ENCODE results near the gene CFAP90. TPM values are rescaled to one million over a fixed set of nuclear protein-coding genes. Genes with fewer than 3 reads are reported as not detected.

CFAP90 gene
- total RNA-seq, 2 experiments from 2014 or later, result not detected

GRCh38 chr5:7848296-7848695, 2.6 kb downstream of the CFAP90 start:
- intact Hi-C loops (cut with micrococcal nuclease), result no loop called here
- Mint-ChIP-seq H3K4me3 (no peak overlapping the region), H3K36me3 (no peaks in the 10 kb centered on the region), H3K27ac (no peak overlapping the region), H3K4me1 (ENCODE audit: low read depth) (peaks cover 18% of the 10 kb centered on the region), H3K27me3 (peaks cover 29% of the 10 kb centered on the region), H3K9me3 (peaks cover 2% of the 10 kb centered on the region)
- ChIA-PET CTCF (no interaction called here), POLR2A (no interaction called here)
- DNase-seq, result no peak

- DNase-seq, result no peak
- CTCF ChIA-PET, result no interaction called here
- intact Hi-C loops (cut with micrococcal nuclease), result no loop called here
- Mint-ChIP-seq H3K27ac (no peak overlapping the region), H3K4me1 (ENCODE audit: low read depth) (peaks cover 5% of the 10 kb centered on the region), H3K36me3 (no peaks in the 10 kb centered on the region), H3K4me3 (no peak overlapping the region), H3K9me3 (no peaks in the 10 kb centered on the region), H3K27me3 (peaks cover 33% of the 10 kb centered on the region)
- POLR2A ChIA-PET, result no interaction called here
Observed at GRCh38 chr5:7846327-7846726, 4.6 kb downstream of the CFAP90 start.

GRCh38 chr5:7845557-7845956, 5.4 kb downstream of the CFAP90 start:
- Mint-ChIP-seq H3K4me1 (ENCODE audit: low read depth) (peaks cover 3% of the 10 kb centered on the region), H3K27me3 (peaks cover 37% of the 10 kb centered on the region), H3K36me3 (no peaks in the 10 kb centered on the region), H3K4me3 (no peak overlapping the region), H3K9me3 (no peaks in the 10 kb centered on the region), H3K27ac (no peak overlapping the region)
- DNase-seq, result no peak
- intact Hi-C loops (cut with micrococcal nuclease), result no loop called here
- ChIA-PET CTCF (no interaction called here), POLR2A (no interaction called here)

GRCh38 chr5:7844901-7845300, 6.0 kb downstream of the CFAP90 start:
- Mint-ChIP-seq H3K36me3 (no peaks in the 10 kb centered on the region), H3K4me1 (ENCODE audit: low read depth) (peaks cover 3% of the 10 kb centered on the region), H3K27me3 (peaks cover 35% of the 10 kb centered on the region), H3K4me3 (no peak overlapping the region), H3K27ac (no peak overlapping the region), H3K9me3 (no peaks in the 10 kb centered on the region)
- CTCF ChIA-PET, result no interaction called here
- no peak for DNase-seq
- POLR2A ChIA-PET, result no interaction called here
- intact Hi-C loops (cut with micrococcal nuclease), result no loop called here

GRCh38 chr5:7842531-7842930, 8.4 kb downstream of the CFAP90 start:
- Mint-ChIP-seq H3K9me3 (no peaks in the 10 kb centered on the region), H3K4me1 (ENCODE audit: low read depth) (no peaks in the 10 kb centered on the region), H3K27me3 (peaks cover 28% of the 10 kb centered on the region), H3K36me3 (no peaks in the 10 kb centered on the region), H3K4me3 (no peak overlapping the region), H3K27ac (no peak overlapping the region)
- ChIA-PET POLR2A (no interaction called here), CTCF (no interaction called here)
- intact Hi-C loops (cut with micrococcal nuclease), result no loop called here
- DNase-seq, result no peak

- no peak for DNase-seq
- H3K4me3 Mint-ChIP-seq, result no peak overlapping the region
- POLR2A ChIA-PET, result no interaction called here
- H3K9me3 Mint-ChIP-seq, result no peaks in the 10 kb centered on the region
- intact Hi-C loops (cut with micrococcal nuclease), result no loop called here
- H3K27ac Mint-ChIP-seq, result no peak overlapping the region
- no peaks in the 10 kb centered on the region for H3K36me3 Mint-ChIP-seq
- no peaks in the 10 kb centered on the region for H3K4me1 Mint-ChIP-seq (ENCODE audit: low read depth)
- H3K27me3 Mint-ChIP-seq, result peaks cover 18% of the 10 kb centered on the region
- CTCF ChIA-PET, result no interaction called here
Observed at GRCh38 chr5:7837403-7837802, 13.5 kb downstream of the CFAP90 start.

- Mint-ChIP-seq H3K4me3 (no peak overlapping the region), H3K9me3 (no peaks in the 10 kb centered on the region), H3K27ac (no peak overlapping the region), H3K4me1 (ENCODE audit: low read depth) (no peaks in the 10 kb centered on the region), H3K36me3 (no peaks in the 10 kb centered on the region), H3K27me3 (peaks cover 14% of the 10 kb centered on the region)
- CTCF ChIA-PET, result interaction anchor here (2.0 kb wide), 1 partner anchor 19 kb away, joined by 7 read pairs; no protein-coding TSS in a partner anchor
- no peak for DNase-seq
- POLR2A ChIA-PET, result no interaction called here
- intact Hi-C loops (cut with micrococcal nuclease), result no loop called here
Observed at GRCh38 chr5:7834982-7835381, 16.0 kb downstream of the CFAP90 start.

- intact Hi-C loops (cut with micrococcal nuclease), result no loop called here
- H3K9me3 Mint-ChIP-seq, result no peaks in the 10 kb centered on the region
- H3K4me3 Mint-ChIP-seq, result no peak overlapping the region
- no peak for DNase-seq
- peaks cover 9% of the 10 kb centered on the region for H3K27me3 Mint-ChIP-seq
- no peak overlapping the region for H3K27ac Mint-ChIP-seq
- ChIA-PET CTCF (interaction anchor here (1.6 kb wide), 1 partner anchor 12 kb away, joined by 6 read pairs; no protein-coding TSS in a partner anchor), POLR2A (no interaction called here)
- no peaks in the 10 kb centered on the region for H3K4me1 Mint-ChIP-seq (ENCODE audit: low read depth)
- H3K36me3 Mint-ChIP-seq, result no peaks in the 10 kb centered on the region
Observed at GRCh38 chr5:7828269-7828668, 22.7 kb downstream of the CFAP90 start.

GRCh38 chr5:7827610-7828009, 23.3 kb downstream of the CFAP90 start:
- no peak overlapping the region for H3K27ac Mint-ChIP-seq
- peaks cover 11% of the 10 kb centered on the region for H3K27me3 Mint-ChIP-seq
- no peak for DNase-seq
- intact Hi-C loops (cut with micrococcal nuclease), result no loop called here
- no peaks in the 10 kb centered on the region for H3K9me3 Mint-ChIP-seq
- ChIA-PET POLR2A (no interaction called here), CTCF (interaction anchor here (1.6 kb wide), 1 partner anchor 11 kb away, joined by 6 read pairs; no protein-coding TSS in a partner anchor)
- no peaks in the 10 kb centered on the region for H3K4me1 Mint-ChIP-seq (ENCODE audit: low read depth)
- no peaks in the 10 kb centered on the region for H3K36me3 Mint-ChIP-seq
- H3K4me3 Mint-ChIP-seq, result no peak overlapping the region

- Mint-ChIP-seq H3K4me1 (ENCODE audit: low read depth) (no peaks in the 10 kb centered on the region), H3K27ac (no peak overlapping the region), H3K27me3 (peaks cover 17% of the 10 kb centered on the region), H3K4me3 (no peak overlapping the region), H3K9me3 (no peaks in the 10 kb centered on the region), H3K36me3 (no peaks in the 10 kb centered on the region)
- intact Hi-C loops (cut with micrococcal nuclease), result no loop called here
- CTCF ChIA-PET, result no interaction called here
- POLR2A ChIA-PET, result no interaction called here
- no peak for DNase-seq
Observed at GRCh38 chr5:7825630-7826029, 25.3 kb downstream of the CFAP90 start.

- CTCF ChIA-PET, result no interaction called here
- peaks cover 17% of the 10 kb centered on the region for H3K27me3 Mint-ChIP-seq
- no peaks in the 10 kb centered on the region for H3K4me1 Mint-ChIP-seq (ENCODE audit: low read depth)
- POLR2A ChIA-PET, result no interaction called here
- no peak for DNase-seq
- H3K4me3 Mint-ChIP-seq, result no peak overlapping the region
- intact Hi-C loops (cut with micrococcal nuclease), result no loop called here
- H3K27ac Mint-ChIP-seq, result no peak overlapping the region
- no peaks in the 10 kb centered on the region for H3K36me3 Mint-ChIP-seq
- no peaks in the 10 kb centered on the region for H3K9me3 Mint-ChIP-seq
Observed at GRCh38 chr5:7824995-7825394, 25.9 kb downstream of the CFAP90 start.

GRCh38 chr5:7823594-7823993, 27.3 kb downstream of the CFAP90 start:
- Mint-ChIP-seq H3K27me3 (peaks cover 17% of the 10 kb centered on the region), H3K9me3 (no peaks in the 10 kb centered on the region), H3K4me1 (ENCODE audit: low read depth) (no peaks in the 10 kb centered on the region), H3K27ac (no peak overlapping the region), H3K4me3 (no peak overlapping the region), H3K36me3 (no peaks in the 10 kb centered on the region)
- intact Hi-C loops (cut with micrococcal nuclease), result no loop called here
- CTCF ChIA-PET, result no interaction called here
- no peak for DNase-seq
- POLR2A ChIA-PET, result no interaction called here

GRCh38 chr5:7822449-7822848, 28.5 kb downstream of the CFAP90 start:
- POLR2A ChIA-PET, result no interaction called here
- H3K4me1 Mint-ChIP-seq (ENCODE audit: low read depth), result no peaks in the 10 kb centered on the region
- peaks cover 17% of the 10 kb centered on the region for H3K27me3 Mint-ChIP-seq
- CTCF ChIA-PET, result no interaction called here
- no peak overlapping the region for H3K27ac Mint-ChIP-seq
- no peak for DNase-seq
- intact Hi-C loops (cut with micrococcal nuclease), result no loop called here
- H3K36me3 Mint-ChIP-seq, result no peaks in the 10 kb centered on the region
- H3K9me3 Mint-ChIP-seq, result no peaks in the 10 kb centered on the region
- no peak overlapping the region for H3K4me3 Mint-ChIP-seq

GRCh38 chr5:7816535-7816901, 34.4 kb downstream of the CFAP90 start:
- peaks cover 42% of the 10 kb centered on the region for H3K27me3 Mint-ChIP-seq

More at GRCh38 chr5:7816535-7816901, 34.4 kb downstream of the CFAP90 start:
- Mint-ChIP-seq H3K36me3 (no peaks in the 10 kb centered on the region), H3K4me3 (no peak overlapping the region), H3K27ac (no peak overlapping the region), H3K9me3 (no peaks in the 10 kb centered on the region), H3K4me1 (ENCODE audit: low read depth) (no peaks in the 10 kb centered on the region)
- no peak for DNase-seq
- POLR2A ChIA-PET, result interaction anchor here (0.5 kb wide), 1 partner anchor 100 kb away, joined by 5 read pairs; no protein-coding TSS in a partner anchor
- intact Hi-C loops (cut with micrococcal nuclease), result no loop called here
- CTCF ChIA-PET, result interaction anchor here (1.0 to 2.2 kb wide), 10 partner anchors 11 to 997 kb away, joined by 3 to 8 read pairs (median 3); partner anchors contain the start of gene MTRR
